IPS-18c (cell line): Measurements from ENCODE around the gene RNU5D-1.

Source experiments
- H3K4me3 ChIP-seq: 2 replicates; pipeline ENCODE4 v1.7.0; 2013; ENCODE audit warnings: low read depth, mild to moderate bottlenecking, low read length, moderate library complexity; ENCODE audit not compliant: insufficient read depth
- H3K9me3 ChIP-seq: one replicate; pipeline ENCODE4 v1.6.1; 2013; ENCODE audit warnings: mild to moderate bottlenecking, low read length, moderate library complexity; ENCODE audit not compliant: control insufficient read depth, insufficient read depth

The RNU5D-1 gene

DNA sequence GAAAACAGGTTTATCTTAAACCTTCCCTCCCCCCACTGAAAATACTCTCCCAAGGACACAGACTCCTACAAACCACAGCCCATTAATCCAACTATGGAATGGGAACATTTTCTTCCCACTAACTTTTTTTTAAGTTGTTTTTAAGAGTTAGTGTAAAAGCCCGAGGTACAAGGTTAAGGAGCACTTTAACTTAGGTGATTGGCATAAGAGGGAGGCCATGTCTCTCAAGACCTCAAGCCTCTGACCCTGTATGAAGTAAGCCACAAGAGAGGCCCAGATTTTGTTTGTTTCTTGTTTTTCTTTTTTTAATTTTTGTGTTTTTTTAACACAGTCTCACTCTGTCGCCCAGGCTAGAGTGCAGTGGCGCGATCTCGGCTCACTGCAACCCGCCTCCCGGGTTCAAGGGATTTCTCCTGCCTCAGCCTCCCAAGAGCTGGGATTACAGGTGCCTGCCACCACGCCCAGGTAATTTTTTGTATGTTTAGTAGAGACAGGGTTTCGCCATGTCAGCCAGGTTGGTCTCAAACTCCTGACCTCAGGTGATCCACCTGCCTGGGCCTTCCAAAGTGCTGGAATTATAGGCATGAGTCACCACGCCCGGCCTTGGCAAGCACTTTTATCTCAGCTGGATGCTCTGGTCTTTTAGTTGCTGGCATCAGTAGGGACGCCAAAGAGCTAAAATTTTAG lies 42.1 kb downstream of the RNU5D-1 start:
- Histone ChIP-seq H3K9me3 (no peaks in the 10 kb centered on the region), H3K4me3 (no peak overlapping the region)

DNA sequence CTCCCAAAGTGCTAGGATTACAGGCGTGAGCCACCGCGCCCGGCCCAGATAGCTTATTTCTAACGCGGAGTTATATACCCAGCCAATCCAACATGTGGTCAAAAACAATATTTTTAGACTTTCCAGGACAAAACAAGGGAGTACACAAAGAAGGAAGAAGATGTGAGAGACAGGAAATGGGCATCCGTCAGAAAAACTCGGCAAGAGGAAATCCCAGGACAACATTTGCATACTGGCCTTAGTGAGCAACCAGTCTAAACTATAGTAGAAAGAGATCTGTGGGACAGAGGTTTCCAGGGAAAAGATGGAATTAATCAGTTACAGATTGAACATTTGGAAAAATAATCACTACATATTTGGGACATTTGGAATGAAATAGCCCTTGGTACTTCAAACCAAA lies 45.1 kb downstream of the RNU5D-1 start:
- peaks cover 2% of the 10 kb centered on the region for H3K9me3 ChIP-seq
- H3K4me3 ChIP-seq = no peak overlapping the region

DNA sequence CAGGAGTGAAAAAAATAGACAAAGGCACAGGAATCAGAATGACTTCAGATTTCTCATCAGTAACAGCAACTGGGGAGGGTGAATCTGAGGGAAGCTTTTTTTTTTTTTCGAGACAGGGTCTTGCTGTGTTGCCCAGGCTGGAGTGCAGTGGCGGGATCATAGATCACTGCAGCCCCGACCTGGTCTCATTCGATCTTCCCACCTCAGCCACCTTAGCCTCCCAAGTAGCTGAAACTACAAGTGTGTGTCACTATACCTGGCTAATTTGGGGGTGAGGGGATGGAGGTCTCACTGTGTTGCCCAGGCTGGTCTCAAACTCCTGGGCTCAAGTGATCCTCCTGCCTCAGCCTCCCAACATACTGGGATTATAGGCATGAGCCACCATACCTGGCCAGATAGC lies 45.8 kb downstream of the RNU5D-1 start:
- Histone ChIP-seq H3K9me3 (peaks cover 2% of the 10 kb centered on the region), H3K4me3 (no peak overlapping the region)

DNA sequence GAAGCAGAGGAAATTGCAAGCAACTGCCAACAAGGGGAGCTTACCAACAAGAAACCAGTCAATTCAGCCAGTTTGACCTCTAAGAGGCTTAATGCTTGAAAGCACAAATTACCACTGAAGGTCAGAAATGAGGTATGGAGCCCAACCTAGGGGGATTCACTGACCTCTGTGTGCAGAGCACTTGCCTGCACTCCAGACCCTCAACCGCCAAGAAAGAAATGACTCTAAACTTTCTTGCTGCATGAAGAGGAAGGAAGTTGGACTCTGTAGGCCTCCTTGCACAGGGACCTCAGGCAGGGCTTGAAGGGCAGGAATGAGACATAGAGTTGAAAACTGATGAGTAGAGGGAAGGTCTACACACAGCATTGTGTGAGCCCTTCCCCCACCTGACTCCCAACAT lies 46.4 kb downstream of the RNU5D-1 start:
- Histone ChIP-seq H3K4me3 (no peak overlapping the region), H3K9me3 (peaks cover 2% of the 10 kb centered on the region)

DNA sequence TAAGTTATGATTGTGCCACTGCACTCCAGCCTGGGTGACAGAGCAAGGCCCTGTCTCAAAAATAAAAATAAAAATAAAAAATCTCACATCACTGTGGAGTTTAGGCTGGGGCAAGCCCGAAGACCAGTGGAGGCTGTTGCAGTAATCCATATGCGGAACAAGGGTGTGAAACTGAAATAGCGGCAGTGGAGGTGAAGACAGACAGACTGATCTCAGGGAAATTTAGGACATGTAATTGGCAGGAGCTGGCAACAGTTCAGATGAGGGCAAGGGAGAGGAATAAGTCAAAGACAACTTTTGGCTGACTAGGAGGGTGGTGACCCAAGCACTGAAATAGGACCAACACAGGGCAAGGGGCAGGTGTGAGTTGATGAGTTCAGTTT lies 48.1 kb downstream of the RNU5D-1 start:
- no peak overlapping the region for H3K4me3 ChIP-seq

DNA sequence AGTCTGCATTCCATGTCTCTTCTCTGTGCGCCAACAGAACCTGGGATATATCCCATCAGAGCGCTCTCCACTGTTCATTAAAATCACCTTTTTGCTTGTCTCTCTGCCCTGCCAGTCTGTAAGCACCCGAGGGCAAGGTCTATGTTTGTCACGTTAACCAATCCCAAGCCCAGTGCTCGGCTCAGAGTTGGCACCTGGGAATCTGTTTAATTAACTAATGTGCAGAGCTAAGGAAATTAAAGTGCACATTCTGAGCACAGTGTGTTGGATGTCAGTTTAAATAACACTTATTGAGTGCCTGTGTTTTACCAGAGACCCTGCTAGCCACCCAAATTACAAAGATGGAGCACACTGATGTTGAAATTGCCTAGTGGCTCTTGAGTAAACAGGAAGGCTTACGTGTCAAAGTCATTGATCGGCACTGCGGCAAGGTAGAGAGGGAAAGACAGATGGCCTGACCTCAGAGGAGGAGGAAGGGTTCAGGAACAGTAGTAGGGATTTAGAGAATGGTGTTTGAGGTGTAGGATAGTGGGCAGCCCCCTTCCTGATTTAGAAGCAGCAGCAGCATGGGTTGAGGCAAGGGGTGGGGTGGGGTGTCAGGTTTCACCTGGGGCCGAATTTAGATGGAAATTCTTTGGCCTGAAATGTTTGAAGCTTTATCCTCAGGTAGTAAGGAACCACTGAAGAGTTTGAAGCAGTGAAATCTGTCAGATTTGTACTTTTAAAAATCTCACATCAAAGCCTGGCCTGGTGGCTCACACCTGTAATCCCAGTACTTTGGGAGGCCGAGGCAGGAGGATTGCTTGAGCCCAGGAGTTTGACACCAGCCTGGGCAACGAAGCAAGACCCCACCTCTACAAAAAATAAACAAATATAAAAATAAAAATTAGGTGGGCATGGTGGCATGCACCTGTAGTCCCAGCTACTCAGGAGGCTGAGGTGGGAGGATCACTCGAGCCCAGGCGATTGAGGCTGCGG lies 48.8 kb downstream of the RNU5D-1 start:
- H3K9me3 ChIP-seq = peaks cover 2% of the 10 kb centered on the region
- H3K4me3 ChIP-seq = no peak overlapping the region

More for the DNA sequence above, 48.1 kb downstream of the RNU5D-1 start:
- peaks cover 2% of the 10 kb centered on the region for H3K9me3 ChIP-seq
